ENCODE results near the gene HEXB. TPM values are rescaled to one million over a fixed set of nuclear protein-coding genes. Genes with fewer than 3 reads are reported as not detected.

The HEXB gene
- total RNA-seq (2014; rRNA removed; shearing (Covaris generic)), result 438 and 450 TPM in 2 replicates

GRCh38 chr5:74684900-74685851 is at the start of gene HEXB:
TSS of gene HEXB (plus strand) at chr5:74685233. CDS start at chr5:74685261, 28 bp downstream.
- DNase-seq (ENCODE audit: low spot score), result peak; percentile 88

- DNase-seq (ENCODE audit: low spot score), result no peak
These were observed 48.9 kb upstream of the HEXB start for GRCh38 chr5:74636149-74636548.

GRCh38 chr5:74636552-74636951 is 48.5 kb upstream of the HEXB start:
- DNase-seq (ENCODE audit: low spot score), result no peak

GRCh38 chr5:74638544-74638969 is 46.5 kb upstream of the HEXB start:
- DNase-seq (ENCODE audit: low spot score), result peak; percentile 28

GRCh38 chr5:74638970-74639806 is 45.8 kb upstream of the HEXB start:
- DNase-seq (ENCODE audit: low spot score), result peak; percentile 41

GRCh38 chr5:74639807-74640449 is 45.1 kb upstream of the HEXB start:
- DNase-seq (ENCODE audit: low spot score), result no peak

GRCh38 chr5:74640450-74640953 is 44.5 kb upstream of the HEXB start, which contains the start of gene ENC1:
TSS of gene ENC1 (minus strand) at chr5:74640728. CDS start at chr5:74636485, 4,243 bp downstream.
- peak; percentile 94 for DNase-seq (ENCODE audit: low spot score)

- DNase-seq (ENCODE audit: low spot score), result peak; percentile 89
These were observed 43.9 kb upstream of the HEXB start for GRCh38 chr5:74640954-74641734.

- peak; percentile 74 for DNase-seq (ENCODE audit: low spot score)
These were observed 43.1 kb upstream of the HEXB start for GRCh38 chr5:74641735-74642542.

GRCh38 chr5:74642543-74642863 is 42.5 kb upstream of the HEXB start:
- no peak for DNase-seq (ENCODE audit: low spot score)

- peak; percentile 97 for DNase-seq (ENCODE audit: low spot score)
These were observed 41.9 kb upstream of the HEXB start for GRCh38 chr5:74643111-74643562.

GRCh38 chr5:74647096-74647495 is 37.9 kb upstream of the HEXB start:
- no peak for DNase-seq (ENCODE audit: low spot score)

GRCh38 chr5:74648835-74649293 is 36.2 kb upstream of the HEXB start:
- peak; percentile 61 for DNase-seq (ENCODE audit: low spot score)

GRCh38 chr5:74649421-74649973 is 35.5 kb upstream of the HEXB start:
- DNase-seq (ENCODE audit: low spot score), result no peak

- no peak for DNase-seq (ENCODE audit: low spot score)
These were observed 33.3 kb upstream of the HEXB start for GRCh38 chr5:74651710-74652109.

- DNase-seq (ENCODE audit: low spot score), result no peak
These were observed 32.5 kb upstream of the HEXB start for GRCh38 chr5:74652576-74652975.

- no peak for DNase-seq (ENCODE audit: low spot score)
These were observed 31.0 kb upstream of the HEXB start for GRCh38 chr5:74653991-74654390.

GRCh38 chr5:74655206-74655605 is 29.8 kb upstream of the HEXB start:
- no peak for DNase-seq (ENCODE audit: low spot score)

GRCh38 chr5:74655716-74656115 is 29.3 kb upstream of the HEXB start:
- DNase-seq (ENCODE audit: low spot score), result no peak

GRCh38 chr5:74657165-74657564 is 27.9 kb upstream of the HEXB start:
- no peak for DNase-seq (ENCODE audit: low spot score)
